OCI-LY7 (cell line): Measurements from ENCODE around the gene ITPKB. TPM values are rescaled to one million over a fixed set of nuclear protein-coding genes. Genes with fewer than 3 reads are reported as not detected.
A peak's percentile ranks its signal among the peaks of the same experiment; 100 is the strongest.

Experiments
- BruUV-seq: library from RNA; stranded (reverse); fragments of 400-500 nt; replicated peaks from 2 replicates; lab custom pipeline; 2021; lab: Mats Ljungman, UMichigan
- CTCF ChIA-PET: fragments of 300-600 bp; sonication (Branson Sonifier 250); formaldehyde crosslinking; loops from one replicate; lab custom pipeline; 2022; ENCODE audit warnings: antibody characterized with exemption; ENCODE audit not compliant: unreplicated experiment; lab: Charles Lee
- POLR2A ChIA-PET: fragments of 300-600 bp; sonication (Branson Sonifier 250); formaldehyde crosslinking; loops from one replicate; lab custom pipeline; 2022; ENCODE audit warnings: antibody characterized with exemption; lab: Charles Lee
- DNase-seq: peaks from one replicate; pipeline ENCODE4 v3.0.0-alpha.2; 2015; ENCODE audit warnings: low spot score
- H2AFZ ChIP-seq: fragments of 200-600 bp; sonication (generic), shearing (Covaris generic); 2 replicates; pipeline ENCODE4 v1.6.1; 2014; ENCODE audit warnings: mild to moderate bottlenecking, antibody characterized with exemption, low read length, moderate library complexity
- H3K27ac ChIP-seq: fragments of 200-600 bp; sonication (generic); 2 replicates; pipeline ENCODE4 v1.5.1; 2014; ENCODE audit warnings: mixed run types, low read depth, mild to moderate bottlenecking, moderate library complexity, low read length, inconsistent platforms; ENCODE audit not compliant: poor library complexity, severe bottlenecking
- H3K36me3 ChIP-seq: fragments of 200-600 bp; sonication (generic); 2 replicates; pipeline ENCODE4 v1.6.1; 2014; ENCODE audit warnings: mild to moderate bottlenecking, antibody characterized with exemption, low read length, moderate library complexity, mixed read lengths; ENCODE audit not compliant: insufficient read depth
- H3K4me1 ChIP-seq: fragments of 200-600 bp; sonication (generic); 2 replicates; pipeline ENCODE4 v1.5.1; 2014; ENCODE audit warnings: mild to moderate bottlenecking, low read length; ENCODE audit not compliant: insufficient read depth, poor library complexity, severe bottlenecking
- H3K4me2 ChIP-seq: fragments of 200-600 bp; sonication (generic); 2 replicates; pipeline ENCODE4 v1.6.1; 2014; ENCODE audit warnings: mild to moderate bottlenecking, low read length
- H3K4me3 ChIP-seq: fragments of 200-600 bp; sonication (generic); 2 replicates; pipeline ENCODE4 v1.5.1; 2014; ENCODE audit warnings: mild to moderate bottlenecking, low read depth, low read length; ENCODE audit not compliant: poor library complexity, severe bottlenecking
- H3K79me2 ChIP-seq: fragments of 200-600 bp; sonication (generic); 2 replicates; pipeline ENCODE4 v1.6.1; 2016; ENCODE audit warnings: low read depth, mild to moderate bottlenecking, low read length, moderate library complexity, mixed read lengths; ENCODE audit not compliant: insufficient read depth
- H3K9me2 ChIP-seq: fragments of 200-600 bp; sonication (generic); 2 replicates; pipeline ENCODE4 v1.6.1; 2016; ENCODE audit warnings: mild to moderate bottlenecking, low read length, mixed read lengths; ENCODE audit not compliant: insufficient read depth
- H3K9me3 ChIP-seq: fragments of 200-600 bp; sonication (generic); 2 replicates; pipeline ENCODE4 v1.6.1; 2014; ENCODE audit warnings: mild to moderate bottlenecking, mixed run types, low read length, mixed read lengths
- H4K20me1 ChIP-seq: fragments of 200-600 bp; sonication (generic); 2 replicates; pipeline ENCODE4 v1.6.1; 2014; ENCODE audit warnings: mild to moderate bottlenecking, antibody characterized with exemption, low read length, moderate library complexity, mixed read lengths; ENCODE audit not compliant: insufficient read depth
- CTCF ChIP-seq: fragments of 200-600 bp; sonication (generic); conservative IDR thresholded peaks from 2 replicates; pipeline ENCODE4 v1.5.1; 2014; ENCODE audit warnings: mild to moderate bottlenecking, antibody characterized with exemption, low read length, moderate library complexity, mixed read lengths
- EZH2phosphoT487 ChIP-seq: fragments of 200-600 bp; sonication (generic); IDR thresholded peaks from 2 replicates; pipeline ENCODE4 v1.6.1; 2018; ENCODE audit warnings: low read depth, borderline replicate concordance, mild to moderate bottlenecking, mixed run types, antibody characterized with exemption, low read length, moderate library complexity, mixed read lengths
- intact Hi-C: fragments of 100-400 bp; cut with micrococcal nuclease; formaldehyde crosslinking; loops from one replicate; pipeline ENCODE4 v1.10.0; 2022; ENCODE audit not compliant: unreplicated experiment
- total RNA-seq, 2 experiments: library from RNA; depleted of rRNA in 1 of 2; stranded (reverse); fragments of >200 nt in 1 of 2; shearing (Covaris generic) in 1 of 2; gene quantifications; 2 replicates each; pipeline ENCODE4 v1.2.3, GENCODE V29; 2014 to 2022

The ITPKB gene
- total RNA-seq, 2 experiments from 2014 or later = 20.5 to 33.3 TPM

DNA sequence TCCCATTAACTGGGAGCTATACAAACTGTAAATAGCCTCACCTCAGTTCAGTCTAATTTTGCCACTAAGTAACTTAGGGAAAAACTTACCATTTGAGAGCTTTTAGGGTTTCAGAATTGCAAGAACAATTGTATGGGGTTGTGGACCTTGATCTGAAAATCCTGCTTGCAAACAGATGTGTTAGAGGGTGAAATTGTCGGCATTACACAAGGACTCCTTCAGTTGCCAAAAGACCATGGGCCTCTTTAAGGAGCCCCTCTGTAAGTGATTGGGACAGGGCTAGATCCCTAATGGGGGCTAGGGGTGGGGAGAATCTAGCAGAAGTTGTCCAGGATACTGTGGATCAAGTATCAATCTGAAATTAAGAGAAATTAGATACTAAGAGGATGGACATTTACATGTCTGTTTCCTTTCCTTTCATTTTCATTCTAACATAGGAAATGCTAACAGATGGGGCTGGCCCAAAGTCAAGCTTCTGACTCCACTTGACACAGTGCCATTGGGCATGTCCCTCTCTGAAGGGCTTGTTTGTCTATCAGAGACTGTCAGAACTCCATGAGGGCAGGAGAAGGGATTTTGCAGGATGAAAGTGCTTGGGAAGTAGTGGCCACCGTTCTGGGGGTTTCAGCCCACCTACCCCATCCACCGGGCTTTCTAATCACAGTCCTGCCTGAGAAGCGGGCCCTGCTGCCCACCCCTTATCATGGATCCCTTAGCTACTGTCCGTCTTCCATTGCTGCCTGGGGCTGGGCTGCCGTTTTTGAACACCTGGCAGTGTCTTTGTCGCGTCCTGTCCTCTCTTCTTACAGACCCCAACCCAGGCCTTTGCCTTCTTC lies 135.8 kb downstream of the ITPKB start:
- peak overlapping the region; percentile 20; the same call in 1 of the 2 replicates for H3K4me2 ChIP-seq
- CTCF ChIA-PET = no interaction called here
- intact Hi-C loops = no loop called here
- H3K9me3 ChIP-seq = no peaks in the 10 kb centered on the region
- no peaks in the 10 kb centered on the region for H3K9me2 ChIP-seq
- H3K4me3 ChIP-seq = no peak overlapping the region
- no peak overlapping the region for H2AFZ ChIP-seq
- no peak for DNase-seq
- H3K4me1 ChIP-seq = peaks cover 7% of the 10 kb centered on the region
- no peaks in the 10 kb centered on the region for H3K79me2 ChIP-seq
- POLR2A ChIA-PET = interaction anchor here (0.6 to 1.0 kb wide), 4 partner anchors 11 to 168 kb away, joined by 3 to 4 read pairs (median 3); no protein-coding TSS in a partner anchor
- no peak for TF ChIP-seq EZH2phosphoT487
- TF ChIP-seq CTCF = no peak
- no peaks in the 10 kb centered on the region for H3K36me3 ChIP-seq
- BruUV-seq = no TSS peak
- no peaks in the 10 kb centered on the region for H4K20me1 ChIP-seq
- H3K27ac ChIP-seq = no peak overlapping the region

DNA sequence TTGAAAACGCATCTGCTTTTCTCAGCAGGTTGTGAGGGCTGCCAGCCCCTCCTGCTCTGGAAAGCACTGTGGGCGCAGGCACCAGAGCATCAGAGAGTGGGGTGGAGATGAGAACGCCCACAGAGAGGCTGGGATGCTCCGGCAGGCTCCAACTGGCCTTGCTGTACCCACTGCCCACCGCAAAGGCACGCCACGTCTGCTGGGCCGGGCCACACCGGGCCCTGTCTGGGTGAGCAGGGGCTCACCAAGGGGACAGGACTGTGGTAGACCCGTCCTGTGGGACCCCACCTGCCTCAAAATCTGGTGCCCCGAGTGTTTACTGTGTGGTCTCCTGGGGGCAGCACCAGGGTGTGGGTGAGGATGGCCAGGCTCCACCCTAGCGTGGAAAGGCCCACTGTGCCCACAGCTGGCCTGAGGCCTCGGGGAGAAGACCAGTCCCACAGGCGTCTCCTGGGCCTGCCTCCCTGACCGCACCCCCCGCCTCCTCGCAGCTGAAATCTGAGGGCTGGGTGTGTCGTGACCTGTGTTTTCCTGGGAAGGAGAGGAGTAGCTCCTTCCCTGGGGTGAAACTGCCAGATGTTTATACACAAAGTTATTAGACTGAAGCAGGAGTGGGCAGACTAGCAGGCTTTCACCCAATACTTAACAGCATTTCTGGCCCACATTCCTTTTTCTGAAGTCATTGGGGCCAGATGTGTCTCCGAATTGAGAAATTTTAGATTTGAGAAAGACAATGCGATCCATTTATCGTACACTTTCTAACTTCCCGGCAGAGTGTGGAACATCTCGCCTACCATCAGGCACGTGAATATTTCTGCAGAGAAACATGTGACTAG lies 136.7 kb downstream of the ITPKB start:
- H3K9me3 ChIP-seq = no peaks in the 10 kb centered on the region
- intact Hi-C loops = no loop called here
- TF ChIP-seq EZH2phosphoT487 (no peak), CTCF (no peak)
- no peaks in the 10 kb centered on the region for H3K9me2 ChIP-seq
- H3K36me3 ChIP-seq = no peaks in the 10 kb centered on the region
- DNase-seq = no peak
- H3K79me2 ChIP-seq = no peaks in the 10 kb centered on the region
- ChIA-PET POLR2A (interaction anchor here (0.6 to 1.0 kb wide), 3 partner anchors 11 to 165 kb away, joined by 3 to 4 read pairs (median 3); no protein-coding TSS in a partner anchor), CTCF (no interaction called here)
- H2AFZ ChIP-seq = no peak overlapping the region
- no peaks in the 10 kb centered on the region for H4K20me1 ChIP-seq
- no TSS peak for BruUV-seq
- H3K4me2 ChIP-seq = no peak overlapping the region
- H3K4me3 ChIP-seq = no peak overlapping the region
- H3K4me1 ChIP-seq = peaks cover 12% of the 10 kb centered on the region
- H3K27ac ChIP-seq = no peak overlapping the region
